ENCODE measurements around the gene ECSCR.
"Not testable (repeated sequence)": the region's sequence is repeated elsewhere in the genome, so short reads cannot be mapped to it uniquely, and the experiment has no call there.

ECSCR gene

DNA sequence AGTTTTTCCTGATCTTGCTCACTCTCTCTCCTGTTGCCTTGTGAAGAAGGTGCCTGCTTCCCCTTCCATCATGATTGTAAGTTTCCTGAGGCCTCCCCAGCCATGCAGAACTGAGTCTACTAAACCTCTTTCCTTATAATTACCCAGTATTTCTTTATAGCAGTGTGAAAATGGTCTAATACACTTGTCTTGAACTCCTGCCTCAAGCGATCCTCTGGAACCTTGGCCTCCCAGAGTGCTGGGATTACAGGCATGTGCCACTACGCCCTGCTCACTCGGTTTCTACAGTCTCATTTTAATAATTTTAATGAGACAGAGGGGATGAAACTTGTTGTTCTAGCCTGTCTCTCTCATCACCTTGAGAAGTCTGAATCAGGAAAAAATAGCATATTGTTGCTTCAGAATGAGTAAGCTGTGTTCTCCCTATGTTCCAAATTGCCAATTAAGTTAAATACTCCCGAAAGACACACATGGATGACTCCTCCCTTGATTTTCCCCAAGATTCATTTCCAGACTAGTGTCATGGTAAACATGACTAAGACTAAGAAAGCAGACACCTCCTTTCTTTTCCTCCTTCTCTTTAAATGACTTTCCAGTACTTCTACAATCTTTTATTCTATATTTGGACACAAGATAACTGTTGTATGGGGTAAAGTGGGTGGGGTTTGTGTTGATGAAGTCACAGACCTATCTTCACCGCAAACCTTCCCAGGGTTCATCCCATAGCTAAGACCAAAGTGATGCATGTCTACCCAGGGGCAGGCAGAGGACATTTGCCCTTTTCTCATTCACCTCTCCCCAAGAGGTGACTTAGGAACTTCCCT, 15.4 kb downstream of the ECSCR start:
- TF ChIP-seq ZFX (IDR thresholded peaks at IDR 0.05; ENCODE audit: borderline replicate concordance): no peak
- TF ChIP-seq, protein P1, sequence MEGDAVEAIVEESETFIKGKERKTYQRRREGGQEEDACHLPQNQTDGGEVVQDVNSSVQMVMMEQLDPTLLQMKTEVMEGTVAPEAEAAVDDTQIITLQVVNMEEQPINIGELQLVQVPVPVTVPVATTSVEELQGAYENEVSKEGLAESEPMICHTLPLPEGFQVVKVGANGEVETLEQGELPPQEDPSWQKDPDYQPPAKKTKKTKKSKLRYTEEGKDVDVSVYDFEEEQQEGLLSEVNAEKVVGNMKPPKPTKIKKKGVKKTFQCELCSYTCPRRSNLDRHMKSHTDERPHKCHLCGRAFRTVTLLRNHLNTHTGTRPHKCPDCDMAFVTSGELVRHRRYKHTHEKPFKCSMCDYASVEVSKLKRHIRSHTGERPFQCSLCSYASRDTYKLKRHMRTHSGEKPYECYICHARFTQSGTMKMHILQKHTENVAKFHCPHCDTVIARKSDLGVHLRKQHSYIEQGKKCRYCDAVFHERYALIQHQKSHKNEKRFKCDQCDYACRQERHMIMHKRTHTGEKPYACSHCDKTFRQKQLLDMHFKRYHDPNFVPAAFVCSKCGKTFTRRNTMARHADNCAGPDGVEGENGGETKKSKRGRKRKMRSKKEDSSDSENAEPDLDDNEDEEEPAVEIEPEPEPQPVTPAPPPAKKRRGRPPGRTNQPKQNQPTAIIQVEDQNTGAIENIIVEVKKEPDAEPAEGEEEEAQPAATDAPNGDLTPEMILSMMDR (IDR thresholded peaks at IDR 0.05): no peak
- H3K27ac ChIP-seq: no peak overlapping the region

DNA sequence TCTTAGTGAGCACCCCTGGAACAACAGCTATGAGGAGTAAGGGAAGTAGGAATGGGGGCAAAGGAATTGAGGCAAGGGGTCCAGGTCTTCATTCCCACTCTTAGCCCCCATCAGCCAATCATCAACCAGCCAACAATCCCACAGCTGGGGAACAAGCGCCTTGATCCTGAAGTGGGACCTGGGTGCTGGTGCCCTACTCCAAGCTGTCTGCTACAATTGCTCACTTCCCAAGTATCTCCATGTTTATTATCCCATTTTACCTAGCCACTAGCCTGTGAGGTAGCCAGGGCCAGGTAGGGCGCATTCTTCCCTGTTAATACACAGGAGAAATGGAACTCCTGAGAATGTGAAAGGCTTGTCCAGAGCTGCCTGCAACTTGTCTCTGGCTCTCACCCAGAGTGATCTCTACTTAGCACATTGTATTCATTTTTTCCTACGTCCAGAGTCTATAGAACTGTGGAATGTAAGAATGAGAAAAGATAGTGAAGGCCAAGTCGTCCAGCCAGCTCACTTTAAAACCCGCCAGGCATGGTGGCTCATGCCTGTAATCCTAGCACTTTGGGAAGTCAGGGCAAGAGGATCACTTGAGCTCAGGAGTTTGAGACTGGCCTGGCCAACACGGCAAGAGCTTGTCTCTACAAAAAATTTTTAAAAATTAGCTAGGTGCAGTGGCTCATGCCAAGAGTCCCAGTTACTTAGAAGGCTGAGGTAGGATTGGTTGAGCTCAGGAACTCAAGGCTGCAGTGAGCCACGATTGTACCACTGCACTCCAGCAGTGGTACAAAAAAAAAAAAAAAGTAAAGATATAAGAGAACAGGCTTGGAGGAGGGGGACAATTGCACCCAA, 17.0 kb downstream of the ECSCR start:
- H3K27ac ChIP-seq: no peak overlapping the region
- TF ChIP-seq, protein P1 (IDR thresholded peaks at IDR 0.05): no peak
- no peak for TF ChIP-seq ZFX (IDR thresholded peaks at IDR 0.05; ENCODE audit: borderline replicate concordance)

DNA sequence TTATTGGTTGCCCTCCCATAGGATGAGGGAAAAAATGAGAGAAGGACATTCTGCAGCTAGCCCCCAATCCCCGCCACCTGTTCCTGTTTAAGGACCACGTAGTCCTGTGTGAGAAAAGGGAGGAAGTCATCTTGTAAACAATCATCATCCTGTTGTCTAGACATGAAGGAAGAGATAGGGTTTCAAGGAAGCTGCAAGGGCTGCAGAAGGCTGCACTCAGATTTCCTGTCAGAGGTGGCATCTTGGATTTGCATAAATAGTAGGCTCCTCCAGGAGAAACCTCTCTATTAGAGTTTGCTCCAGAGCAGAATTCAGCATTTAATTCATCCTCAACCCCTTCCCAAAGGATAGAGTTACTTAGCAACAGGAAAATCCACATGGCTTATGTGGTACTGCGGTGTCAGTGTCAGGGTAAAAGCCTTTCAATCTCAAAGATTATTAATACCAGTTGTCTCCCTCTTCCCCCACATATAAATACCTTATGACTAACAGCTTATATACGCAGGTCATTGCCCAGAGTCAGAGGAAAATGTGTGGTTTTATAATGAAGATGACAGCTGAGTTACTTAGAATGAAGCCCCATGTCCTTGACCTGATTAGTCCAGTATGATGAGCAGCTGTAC, 18.6 kb downstream of the ECSCR start:
- TF ChIP-seq, protein P1 (IDR thresholded peaks at IDR 0.05): no peak
- TF ChIP-seq ZFX (IDR thresholded peaks at IDR 0.05; ENCODE audit: borderline replicate concordance): no peak

DNA sequence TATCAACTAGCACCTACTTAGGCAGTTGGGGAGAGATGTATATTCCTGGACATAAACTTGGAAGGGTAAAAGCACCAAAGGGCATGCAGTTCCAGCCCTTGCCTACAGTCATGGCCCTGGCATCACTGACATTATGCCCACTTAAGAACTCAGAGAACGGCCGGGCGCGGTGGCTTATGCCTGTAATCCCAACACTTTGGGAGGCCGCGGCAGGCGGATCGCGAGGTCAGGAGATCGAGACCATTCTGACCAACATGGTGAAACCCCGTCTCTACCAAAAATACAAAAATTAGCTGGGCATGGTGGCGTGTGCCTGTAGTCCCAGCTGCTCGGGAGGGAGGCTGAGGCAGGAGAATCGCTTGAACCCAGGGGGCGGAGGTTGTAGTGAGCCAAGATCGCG, 22.1 kb downstream of the ECSCR start:
- H3K27ac ChIP-seq: not testable (repeated sequence)

More for the DNA sequence above, 18.6 kb downstream of the ECSCR start:
- H3K27ac ChIP-seq: no peak overlapping the region

DNA sequence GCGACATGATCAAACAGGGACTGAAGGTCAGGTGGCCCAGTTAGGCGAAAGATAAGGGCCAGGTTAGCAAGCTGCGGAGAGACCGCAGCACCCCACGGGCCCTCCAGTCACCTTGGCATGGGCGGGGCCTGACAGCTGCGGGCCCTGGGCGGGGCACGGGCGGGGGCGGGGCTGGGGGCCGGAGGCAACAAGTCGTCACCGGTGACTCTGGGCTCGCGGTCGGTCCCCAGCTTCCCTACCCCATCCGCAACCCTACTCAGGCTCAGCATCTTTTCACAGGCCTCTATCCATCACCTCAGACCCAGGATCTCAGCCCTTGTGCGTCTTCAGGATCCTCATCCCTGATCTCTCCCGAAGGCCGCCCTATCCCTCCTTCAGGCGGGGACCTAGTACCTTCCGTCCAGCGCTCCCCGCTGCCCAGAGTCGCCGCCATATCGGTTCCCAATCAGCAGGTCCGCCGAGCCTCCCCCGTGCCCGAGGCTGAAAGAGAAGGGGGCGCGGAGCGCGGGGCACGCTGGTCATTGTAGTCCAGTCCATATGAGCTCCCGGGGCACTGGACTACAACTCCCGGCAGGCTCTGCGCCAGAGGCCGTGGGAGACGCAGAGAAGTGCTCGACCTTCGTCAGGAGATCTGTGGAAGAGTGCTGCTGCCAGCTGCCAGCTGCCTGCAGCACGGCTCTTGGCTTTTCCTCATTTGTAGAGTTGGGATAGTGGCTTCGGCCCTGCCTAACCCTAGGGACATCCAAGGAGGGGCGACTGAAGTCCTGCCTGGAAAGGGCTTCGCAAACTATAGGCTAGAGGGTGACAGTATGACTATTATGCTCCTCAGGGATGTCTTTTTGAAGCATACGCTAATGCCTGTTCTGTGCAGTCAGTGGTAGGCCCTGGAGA, 23.3 kb downstream of the ECSCR start, which contains the start of gene DNAJC18:
TSS of gene DNAJC18 (minus strand) at position 513 of the 891 bp plus-strand sequence. CDS start at position 433, 80 bp downstream.
- peak within 1 kb of the TSS; percentile 71 for H3K27ac ChIP-seq
- TF ChIP-seq ZFX (IDR thresholded peaks at IDR 0.05; ENCODE audit: borderline replicate concordance): no peak
- TF ChIP-seq, protein P1 (IDR thresholded peaks at IDR 0.05): no peak

DNA sequence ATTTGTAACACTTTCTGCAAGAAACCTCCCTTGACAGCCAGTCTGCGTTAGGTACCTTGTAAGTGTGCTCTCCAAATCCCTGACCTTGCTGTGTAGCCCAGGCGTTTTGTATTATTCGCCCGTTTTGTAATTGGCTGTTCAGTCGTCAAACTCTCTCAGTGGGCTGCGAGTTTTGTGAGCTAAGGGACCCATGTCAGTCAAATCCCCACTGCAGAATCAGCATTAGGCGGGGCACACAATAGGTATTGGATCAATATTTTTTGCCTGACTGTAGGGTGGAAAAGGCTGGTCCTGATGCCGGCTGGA, 23.9 kb downstream of the ECSCR start:
- H3K27ac ChIP-seq: no peak overlapping the region; the same call in 1 of the 2 replicates
- TF ChIP-seq ZFX (IDR thresholded peaks at IDR 0.05; ENCODE audit: borderline replicate concordance): no peak
- TF ChIP-seq, protein P1 (IDR thresholded peaks at IDR 0.05): no peak

DNA sequence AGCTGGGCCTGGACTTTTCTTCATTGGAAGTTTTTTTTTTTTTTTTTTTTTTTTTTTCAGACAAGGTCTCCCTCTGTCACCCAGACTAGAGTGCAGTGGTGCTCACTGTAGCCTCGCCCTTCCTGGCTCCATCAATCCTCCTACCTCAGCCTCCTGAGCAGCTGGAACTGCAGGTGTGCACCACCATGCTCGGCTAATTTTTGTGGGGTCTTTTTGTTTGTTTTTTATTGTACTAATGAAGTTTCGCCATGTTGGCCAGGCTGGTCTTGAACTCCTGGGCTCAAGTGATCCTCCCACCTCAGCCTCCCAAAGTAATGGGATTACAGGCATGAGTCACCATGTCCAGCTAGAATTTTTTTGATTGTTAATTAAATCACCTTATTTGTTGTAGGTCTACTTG, 26.9 kb downstream of the ECSCR start:
- H3K27ac ChIP-seq: no peak overlapping the region
- TF ChIP-seq ZFX (IDR thresholded peaks at IDR 0.05; ENCODE audit: borderline replicate concordance): no peak
- TF ChIP-seq, protein P1 (IDR thresholded peaks at IDR 0.05): no peak
